MG63 (cell line): Measurements from ENCODE around the gene CTNNA2. TPM values are rescaled to one million over a fixed set of nuclear protein-coding genes. Genes with fewer than 3 reads are reported as not detected.

Experiments
- DNase-seq: peaks from one replicate; pipeline ENCODE4 v3.0.0-alpha.2; 2020
- H3K27me3 ChIP-seq: fragments of 250-450 bp; sonication (Bioruptor Pico); 2 replicates; pipeline ENCODE4 v1.5.1; 2020; ENCODE audit warnings: mild to moderate bottlenecking, moderate library complexity
- H3K36me3 ChIP-seq: fragments of 250-450 bp; sonication (Bioruptor Pico); 2 replicates; pipeline ENCODE4 v1.5.1; 2020; ENCODE audit warnings: mild to moderate bottlenecking, moderate library complexity
- H3K4me3 ChIP-seq: fragments of 250-450 bp; sonication (Bioruptor Pico); 2 replicates; pipeline ENCODE4 v1.5.1; 2020; ENCODE audit warnings: mild to moderate bottlenecking, moderate library complexity
- H3K9me3 ChIP-seq: fragments of 250-450 bp; sonication (Bioruptor Pico); 2 replicates; pipeline ENCODE4 v1.5.1; 2020; ENCODE audit warnings: mild to moderate bottlenecking, moderate library complexity
- total RNA-seq: library from RNA; depleted of rRNA; stranded (reverse); fragments of >200 nt; shearing (Covaris generic); gene quantifications from 2 replicates; pipeline ENCODE4 v1.2.3, GENCODE V29; 2014; ENCODE audit warnings: low replicate concordance

The CTNNA2 gene
- total RNA-seq, 1 experiment from 2014 or later = not detected

DNA sequence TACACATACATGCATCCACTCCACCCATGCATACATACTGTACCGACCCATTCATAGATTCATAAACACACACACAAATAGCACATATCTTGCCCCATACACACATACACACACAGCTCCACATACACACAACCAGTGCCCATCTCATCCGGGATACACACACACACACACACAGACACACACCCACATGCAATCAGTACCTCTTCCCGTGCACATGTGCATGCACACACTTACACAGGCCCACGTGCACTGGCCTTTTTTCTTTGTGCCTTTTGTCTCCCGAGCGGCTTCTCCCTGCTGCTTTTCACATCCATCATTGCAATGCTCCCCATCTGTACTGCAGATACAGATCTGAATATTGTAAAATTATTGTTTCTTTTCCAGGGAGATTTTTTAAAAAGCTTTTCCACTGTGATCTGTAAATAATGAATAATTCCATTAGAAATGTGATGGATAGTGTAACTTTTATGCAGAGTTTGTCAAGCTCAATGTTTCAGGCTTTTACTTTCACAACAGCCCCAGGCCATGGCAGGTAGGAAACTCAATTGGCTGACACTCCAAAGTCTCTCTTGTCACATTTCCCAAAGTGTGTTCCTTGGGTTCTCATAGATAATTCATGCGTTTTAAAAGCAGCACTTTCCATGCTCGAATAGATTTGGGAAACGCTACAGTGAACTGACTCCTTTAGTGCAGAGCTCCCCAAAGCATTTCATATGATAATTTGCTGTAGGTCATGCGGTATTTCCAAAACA, 393.5 kb downstream of the CTNNA2 start:
- H3K9me3 ChIP-seq = no peaks in the 10 kb centered on the region
- DNase-seq = no peak
- H3K27me3 ChIP-seq = no peaks in the 10 kb centered on the region
- no peak overlapping the region for H3K4me3 ChIP-seq
- H3K36me3 ChIP-seq = no peaks in the 10 kb centered on the region

GRCh38 chr2:79909521-79909920, 396.7 kb downstream of the CTNNA2 start:
- no peak for DNase-seq
- H3K27me3 ChIP-seq = no peaks in the 10 kb centered on the region
- H3K9me3 ChIP-seq = no peaks in the 10 kb centered on the region
- H3K4me3 ChIP-seq = no peak overlapping the region
- no peaks in the 10 kb centered on the region for H3K36me3 ChIP-seq

- no peak for DNase-seq
- H3K4me3 ChIP-seq = no peak overlapping the region
- no peaks in the 10 kb centered on the region for H3K9me3 ChIP-seq
- no peaks in the 10 kb centered on the region for H3K36me3 ChIP-seq
- H3K27me3 ChIP-seq = no peaks in the 10 kb centered on the region
Observed at GRCh38 chr2:79910643-79911042, 397.8 kb downstream of the CTNNA2 start.

DNA sequence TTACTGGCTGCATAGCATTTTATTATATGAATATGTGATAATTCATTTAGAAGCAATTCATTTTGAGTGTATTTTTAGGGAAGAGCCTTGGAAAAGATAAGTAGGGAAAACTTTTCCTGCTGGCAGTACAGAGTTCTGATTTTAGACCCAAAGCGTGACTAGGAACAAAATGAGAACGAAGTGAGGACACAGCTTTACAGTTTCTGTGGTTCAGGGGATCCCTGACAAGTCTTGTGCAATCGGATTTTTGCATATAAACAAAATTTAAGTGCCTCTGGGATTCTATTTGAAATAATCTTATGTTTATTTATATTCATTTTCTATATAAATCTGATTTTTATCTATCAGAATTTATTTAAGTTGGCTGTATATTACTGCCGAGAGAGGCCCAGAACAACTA, 402.6 kb downstream of the CTNNA2 start:
- Histone ChIP-seq H3K36me3 (no peaks in the 10 kb centered on the region), H3K27me3 (no peaks in the 10 kb centered on the region), H3K4me3 (no peak overlapping the region), H3K9me3 (no peaks in the 10 kb centered on the region)
- no peak for DNase-seq

DNA sequence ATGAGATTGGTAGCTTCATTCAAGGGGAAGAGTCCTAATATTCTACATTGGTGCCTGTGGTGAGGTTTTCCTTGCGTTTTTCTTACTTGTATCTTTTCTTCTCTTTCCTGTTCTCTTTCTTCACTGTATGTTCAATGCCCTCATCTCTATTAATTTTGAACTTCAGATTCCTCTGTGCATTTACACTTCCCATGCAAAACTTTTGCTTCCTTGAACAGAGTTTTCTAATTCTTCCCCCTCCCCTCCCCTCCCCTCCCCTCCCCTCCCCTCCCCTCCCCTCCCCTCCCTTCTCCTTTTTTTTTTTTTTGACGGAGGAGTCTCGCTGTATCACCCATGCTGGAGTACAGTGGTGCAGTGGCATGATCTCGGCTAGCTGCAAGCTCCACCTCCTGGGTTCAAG, 403.4 kb downstream of the CTNNA2 start:
- no peak for DNase-seq
- no peaks in the 10 kb centered on the region for H3K9me3 ChIP-seq
- no peaks in the 10 kb centered on the region for H3K36me3 ChIP-seq
- H3K27me3 ChIP-seq = no peaks in the 10 kb centered on the region; the same call in 1 of the 2 replicates
- no peak overlapping the region for H3K4me3 ChIP-seq

DNA sequence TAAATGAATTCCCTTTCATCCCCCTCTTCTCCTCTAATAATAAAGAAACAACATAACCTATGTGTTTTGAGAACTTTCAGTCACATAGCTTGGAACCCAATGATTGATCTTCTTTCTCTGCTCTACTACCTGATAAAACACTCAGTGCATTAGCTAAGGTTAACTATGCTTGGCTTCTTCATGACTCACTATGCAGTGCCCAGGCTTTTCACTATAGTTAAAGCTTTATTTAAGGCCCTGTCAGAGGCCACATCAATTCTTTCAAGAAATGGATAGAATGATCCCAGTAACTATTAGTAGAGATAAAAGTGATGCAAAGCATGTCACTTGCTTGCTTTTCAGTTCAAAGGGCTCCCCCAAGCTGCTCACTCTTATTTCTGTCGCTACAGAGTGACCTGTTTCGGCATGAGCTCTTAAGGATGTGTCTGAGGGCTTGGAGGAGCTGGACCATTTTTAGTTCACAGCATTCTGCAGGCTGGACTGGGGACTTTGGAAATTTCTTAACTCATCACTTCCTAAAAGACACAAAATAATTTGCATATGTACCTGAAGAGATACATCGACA, 407.7 kb downstream of the CTNNA2 start:
- no peak for DNase-seq
- Histone ChIP-seq H3K36me3 (no peaks in the 10 kb centered on the region), H3K9me3 (no peaks in the 10 kb centered on the region), H3K27me3 (no peaks in the 10 kb centered on the region; the same call in 1 of the 2 replicates), H3K4me3 (no peak overlapping the region)

GRCh38 chr2:79929624-79930023, 416.8 kb downstream of the CTNNA2 start:
- Histone ChIP-seq H3K36me3 (no peaks in the 10 kb centered on the region), H3K4me3 (no peak overlapping the region), H3K27me3 (peaks cover 2% of the 10 kb centered on the region; the same call in 1 of the 2 replicates), H3K9me3 (no peaks in the 10 kb centered on the region)
- DNase-seq = no peak

- peaks cover 4% of the 10 kb centered on the region; the same call in 1 of the 2 replicates for H3K27me3 ChIP-seq
- H3K9me3 ChIP-seq = no peaks in the 10 kb centered on the region
- H3K36me3 ChIP-seq = no peaks in the 10 kb centered on the region
- no peak for DNase-seq
- H3K4me3 ChIP-seq = no peak overlapping the region
Observed at GRCh38 chr2:79935046-79935732, 422.3 kb downstream of the CTNNA2 start.

DNA sequence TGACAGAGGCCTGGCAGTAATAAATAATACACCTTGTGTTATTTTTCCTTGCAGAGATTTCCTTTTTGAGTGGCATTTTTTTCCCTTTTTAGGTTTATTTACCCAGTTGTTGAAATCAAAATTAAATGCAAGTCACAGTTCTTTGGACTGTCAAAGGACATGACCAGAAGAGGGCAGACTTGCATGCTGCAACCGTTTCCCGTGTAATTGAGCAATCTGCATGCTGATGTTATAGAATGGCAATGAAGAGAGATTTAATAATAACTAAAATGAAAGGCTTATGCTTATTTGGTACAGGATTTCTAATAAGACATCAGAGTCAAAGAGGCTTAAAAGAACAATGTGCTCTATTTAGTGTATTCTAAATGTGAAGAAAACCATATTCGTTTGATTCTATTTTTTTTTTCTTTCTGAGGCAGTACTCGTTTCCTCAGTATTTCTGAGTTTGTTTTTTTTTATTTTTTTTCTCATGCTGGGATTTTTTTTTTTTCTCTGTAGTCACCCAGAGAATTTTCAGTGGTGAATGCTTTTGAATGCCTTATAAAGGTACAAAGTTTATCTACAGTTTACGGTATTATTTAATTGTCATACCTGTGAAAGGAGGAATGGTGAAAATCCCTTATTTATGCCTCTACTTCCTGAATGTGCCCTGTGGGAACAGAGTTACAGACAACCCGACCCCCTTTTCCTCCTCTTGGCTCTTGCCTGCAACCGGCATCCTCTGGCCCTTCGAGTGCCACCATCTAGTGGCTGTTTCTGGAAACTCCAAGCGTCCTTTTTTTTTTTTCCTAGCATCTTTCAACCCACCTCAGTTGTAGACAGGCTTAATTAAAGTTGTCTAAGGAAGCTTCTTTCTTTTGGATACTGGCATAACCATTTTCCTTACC, 423.2 kb downstream of the CTNNA2 start:
- Histone ChIP-seq H3K36me3 (no peaks in the 10 kb centered on the region), H3K27me3 (peaks cover 4% of the 10 kb centered on the region; the same call in 1 of the 2 replicates), H3K9me3 (no peaks in the 10 kb centered on the region), H3K4me3 (no peak overlapping the region)
- DNase-seq = peak; percentile 31

GRCh38 chr2:79936715-79937114, 423.9 kb downstream of the CTNNA2 start:
- Histone ChIP-seq H3K36me3 (no peaks in the 10 kb centered on the region), H3K27me3 (peaks cover 4% of the 10 kb centered on the region; the same call in 1 of the 2 replicates), H3K4me3 (no peak overlapping the region), H3K9me3 (no peaks in the 10 kb centered on the region)
- DNase-seq = no peak

DNA sequence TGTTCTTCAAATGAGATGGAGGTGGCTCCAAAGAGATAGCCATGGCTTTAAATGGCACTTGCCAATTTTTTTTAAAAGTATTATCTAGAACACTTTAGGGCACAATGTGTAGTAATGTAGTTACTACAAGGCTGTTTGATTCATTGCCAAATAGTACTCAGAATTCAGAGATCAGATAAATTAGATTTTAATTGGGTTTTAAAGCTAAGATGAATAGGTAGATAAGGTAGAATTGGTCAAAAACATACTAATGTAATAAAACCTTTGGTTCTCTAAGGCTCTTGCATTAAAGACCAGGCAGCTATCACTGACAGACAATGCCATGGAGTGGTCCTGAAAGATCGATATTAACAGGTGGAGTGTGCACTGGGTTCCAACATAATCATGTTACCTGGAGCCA, 425.8 kb downstream of the CTNNA2 start:
- H3K27me3 ChIP-seq = peaks cover 4% of the 10 kb centered on the region; the same call in 1 of the 2 replicates
- H3K4me3 ChIP-seq = no peak overlapping the region
- H3K9me3 ChIP-seq = no peaks in the 10 kb centered on the region
- no peak for DNase-seq
- H3K36me3 ChIP-seq = no peaks in the 10 kb centered on the region

- Histone ChIP-seq H3K36me3 (no peaks in the 10 kb centered on the region), H3K9me3 (no peaks in the 10 kb centered on the region), H3K27me3 (peaks cover 4% of the 10 kb centered on the region; the same call in 1 of the 2 replicates), H3K4me3 (no peak overlapping the region)
- DNase-seq = no peak
Observed at GRCh38 chr2:79940364-79940763, 427.5 kb downstream of the CTNNA2 start.

DNA sequence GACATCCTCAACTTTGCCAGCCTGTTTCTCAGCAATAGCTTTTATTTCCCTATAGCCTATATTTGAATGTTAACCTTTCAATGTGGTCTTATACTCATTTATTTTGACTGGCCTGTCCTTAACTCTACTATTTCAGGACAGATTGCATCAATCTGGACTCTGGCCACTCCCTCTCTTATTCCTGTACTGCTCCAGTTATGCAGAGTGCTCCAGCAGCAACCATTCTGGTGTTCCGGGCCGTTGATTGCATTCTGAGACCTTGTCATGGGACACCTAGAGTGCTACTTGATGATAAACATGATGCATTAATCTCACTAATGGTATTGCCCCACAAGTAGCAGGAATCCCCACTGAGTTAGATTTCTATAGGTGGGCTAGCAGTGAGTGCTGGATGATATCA, 428.3 kb downstream of the CTNNA2 start:
- Histone ChIP-seq H3K4me3 (no peak overlapping the region), H3K9me3 (no peaks in the 10 kb centered on the region), H3K36me3 (no peaks in the 10 kb centered on the region), H3K27me3 (peaks cover 2% of the 10 kb centered on the region; the same call in 1 of the 2 replicates)
- DNase-seq = no peak

GRCh38 chr2:79944205-79944604, 431.4 kb downstream of the CTNNA2 start:
- peaks cover 2% of the 10 kb centered on the region; the same call in 1 of the 2 replicates for H3K27me3 ChIP-seq
- H3K9me3 ChIP-seq = no peaks in the 10 kb centered on the region
- DNase-seq = no peak
- no peaks in the 10 kb centered on the region for H3K36me3 ChIP-seq
- H3K4me3 ChIP-seq = no peak overlapping the region

DNA sequence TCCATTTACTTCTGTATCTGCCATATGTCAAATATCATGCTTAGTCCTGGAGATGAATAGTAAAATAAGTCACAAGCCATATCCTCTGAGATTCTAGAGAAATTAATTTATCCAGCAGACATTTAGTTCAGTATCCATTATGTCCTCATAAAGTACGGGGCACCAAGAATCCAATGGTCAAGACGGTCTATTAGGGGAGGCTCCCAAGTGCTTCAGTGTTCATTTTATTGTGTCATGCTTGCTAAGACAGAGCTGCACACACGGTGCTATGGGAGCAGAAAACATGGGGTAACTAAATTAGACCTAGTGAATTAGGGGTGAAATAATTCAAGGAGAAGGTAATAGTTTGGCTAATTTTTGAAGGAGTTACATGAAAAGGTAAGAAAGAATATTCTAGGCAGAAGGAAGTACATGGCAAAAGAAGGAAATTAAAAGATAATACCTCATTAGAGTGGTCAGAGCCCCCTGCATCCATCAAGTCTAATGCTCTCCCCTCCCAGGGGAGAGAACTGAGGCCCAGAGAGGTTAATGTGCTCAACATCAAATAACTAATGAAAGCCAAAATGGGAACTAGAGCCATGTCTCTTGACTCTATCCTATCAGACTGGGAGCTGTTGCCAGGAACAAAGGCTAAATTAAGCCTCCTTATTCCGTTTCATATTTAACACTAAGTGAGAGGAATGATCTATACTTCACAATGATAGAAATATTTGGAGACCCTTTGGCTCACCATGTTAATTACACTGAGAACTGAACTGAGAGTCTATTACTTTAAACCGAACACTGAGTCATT, 433.0 kb downstream of the CTNNA2 start:
- H3K4me3 ChIP-seq = no peak overlapping the region
- DNase-seq = no peak
- H3K36me3 ChIP-seq = no peaks in the 10 kb centered on the region

GRCh38 chr2:79947751-79948150, 434.9 kb downstream of the CTNNA2 start:
- Histone ChIP-seq H3K9me3 (no peaks in the 10 kb centered on the region), H3K27me3 (0 out of 2 replicates have a peak, but pooled peaks cover 2% of the 10 kb centered on the region), H3K4me3 (no peak overlapping the region), H3K36me3 (no peaks in the 10 kb centered on the region)
- DNase-seq = no peak

More for the DNA sequence above, 433.0 kb downstream of the CTNNA2 start:
- Histone ChIP-seq H3K27me3 (0 out of 2 replicates have a peak, but pooled peaks cover 2% of the 10 kb centered on the region), H3K9me3 (no peaks in the 10 kb centered on the region)
